OCI-LY7 (cell line): ENCODE results near the gene GRXCR1.

ENCODE experiments used
- EZH2phosphoT487 ChIP-seq: fragments of 200-600 bp; sonication (generic); IDR thresholded peaks from 2 replicates; pipeline ENCODE4 v1.6.1; 2018; ENCODE audit warnings: low read depth, borderline replicate concordance, mild to moderate bottlenecking, mixed run types, antibody characterized with exemption, low read length, moderate library complexity, mixed read lengths
- TF ChIP-seq, protein P1 (sequence below): fragments of 200-600 bp; sonication (generic); conservative IDR thresholded peaks from 2 replicates; pipeline ENCODE4 v1.5.1; 2014; ENCODE audit warnings: mild to moderate bottlenecking, antibody characterized with exemption, low read length, moderate library complexity, mixed read lengths

DNA sequence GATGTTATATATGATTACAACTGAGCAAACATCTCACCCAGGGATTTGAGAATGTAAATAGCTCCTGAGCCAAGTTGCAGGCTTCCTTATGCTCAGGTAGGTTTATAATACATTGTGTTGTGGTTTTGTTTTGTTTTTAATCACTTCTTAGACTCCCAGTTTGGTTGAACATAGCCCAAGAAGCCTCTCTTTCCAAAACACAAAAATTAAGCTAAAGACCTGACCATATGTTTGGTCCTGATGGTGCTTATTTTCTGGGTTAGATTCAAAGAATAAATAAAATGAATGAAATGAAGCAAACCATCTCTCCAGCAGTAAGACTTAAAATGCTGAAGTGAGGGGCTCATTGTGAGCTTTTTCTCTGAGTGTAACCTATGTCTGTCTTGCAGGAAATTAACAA, 93.5 kb downstream of the GRXCR1 start:
- TF ChIP-seq, protein P1, sequence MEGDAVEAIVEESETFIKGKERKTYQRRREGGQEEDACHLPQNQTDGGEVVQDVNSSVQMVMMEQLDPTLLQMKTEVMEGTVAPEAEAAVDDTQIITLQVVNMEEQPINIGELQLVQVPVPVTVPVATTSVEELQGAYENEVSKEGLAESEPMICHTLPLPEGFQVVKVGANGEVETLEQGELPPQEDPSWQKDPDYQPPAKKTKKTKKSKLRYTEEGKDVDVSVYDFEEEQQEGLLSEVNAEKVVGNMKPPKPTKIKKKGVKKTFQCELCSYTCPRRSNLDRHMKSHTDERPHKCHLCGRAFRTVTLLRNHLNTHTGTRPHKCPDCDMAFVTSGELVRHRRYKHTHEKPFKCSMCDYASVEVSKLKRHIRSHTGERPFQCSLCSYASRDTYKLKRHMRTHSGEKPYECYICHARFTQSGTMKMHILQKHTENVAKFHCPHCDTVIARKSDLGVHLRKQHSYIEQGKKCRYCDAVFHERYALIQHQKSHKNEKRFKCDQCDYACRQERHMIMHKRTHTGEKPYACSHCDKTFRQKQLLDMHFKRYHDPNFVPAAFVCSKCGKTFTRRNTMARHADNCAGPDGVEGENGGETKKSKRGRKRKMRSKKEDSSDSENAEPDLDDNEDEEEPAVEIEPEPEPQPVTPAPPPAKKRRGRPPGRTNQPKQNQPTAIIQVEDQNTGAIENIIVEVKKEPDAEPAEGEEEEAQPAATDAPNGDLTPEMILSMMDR, result no peak
- no peak for TF ChIP-seq EZH2phosphoT487
